Measurements from ENCODE around the gene KLHL33. TPM values are rescaled to one million over a fixed set of nuclear protein-coding genes. Genes with fewer than 3 reads are reported as not detected.

Gene KLHL33
- total and polyA plus RNA-seq, 4 donors: 0.03 to 0.51 (median 0.16) TPM

GRCh38 chr14:20415782-20416206, 20.2 kb downstream of the KLHL33 start:
- H3K27ac ChIP-seq (ENCODE audit: low read depth in 1 of 2, low read length in 1 of 2): no peak overlapping the region
- peak overlapping the region in 1 of 2 donors; percentile 28 for H3K9ac ChIP-seq (ENCODE audit: insufficient read depth in 1 of 2, low read length in 2 of 2)
- H3K27me3 ChIP-seq (ENCODE audit: control insufficient read depth in 3 of 3, insufficient read depth in 3 of 3, low read length in 2 of 3): no peaks in the 10 kb centered on the region
- TF ChIP-seq, protein P1, sequence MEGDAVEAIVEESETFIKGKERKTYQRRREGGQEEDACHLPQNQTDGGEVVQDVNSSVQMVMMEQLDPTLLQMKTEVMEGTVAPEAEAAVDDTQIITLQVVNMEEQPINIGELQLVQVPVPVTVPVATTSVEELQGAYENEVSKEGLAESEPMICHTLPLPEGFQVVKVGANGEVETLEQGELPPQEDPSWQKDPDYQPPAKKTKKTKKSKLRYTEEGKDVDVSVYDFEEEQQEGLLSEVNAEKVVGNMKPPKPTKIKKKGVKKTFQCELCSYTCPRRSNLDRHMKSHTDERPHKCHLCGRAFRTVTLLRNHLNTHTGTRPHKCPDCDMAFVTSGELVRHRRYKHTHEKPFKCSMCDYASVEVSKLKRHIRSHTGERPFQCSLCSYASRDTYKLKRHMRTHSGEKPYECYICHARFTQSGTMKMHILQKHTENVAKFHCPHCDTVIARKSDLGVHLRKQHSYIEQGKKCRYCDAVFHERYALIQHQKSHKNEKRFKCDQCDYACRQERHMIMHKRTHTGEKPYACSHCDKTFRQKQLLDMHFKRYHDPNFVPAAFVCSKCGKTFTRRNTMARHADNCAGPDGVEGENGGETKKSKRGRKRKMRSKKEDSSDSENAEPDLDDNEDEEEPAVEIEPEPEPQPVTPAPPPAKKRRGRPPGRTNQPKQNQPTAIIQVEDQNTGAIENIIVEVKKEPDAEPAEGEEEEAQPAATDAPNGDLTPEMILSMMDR (IDR thresholded peaks at IDR 0.05; ENCODE audit: control extremely low read depth, extremely low read depth): peak; percentile 41
- no peak for ATAC-seq (ENCODE audit: insufficient read depth, low FRiP score)
- H3K9me3 ChIP-seq (ENCODE audit: control insufficient read depth in 4 of 4, insufficient read depth in 3 of 4, low read length in 3 of 4): no peaks in the 10 kb centered on the region
- no peak overlapping the region for H3K4me3 ChIP-seq
- peaks cover 0 to 14% (median 5%) of the 10 kb centered on the region in 5 donors for H3K4me1 ChIP-seq (ENCODE audit: control insufficient read depth in 5 of 5, insufficient read depth in 5 of 5, low read length in 5 of 5)
- DNase-seq: peak in 2 of 3 donors; percentile 62 to 67
- WGBS, 2 donors: 33 to 38% methylated on average over 3 of the region's 3 CpGs
- no peaks in the 10 kb centered on the region for H3K36me3 ChIP-seq (ENCODE audit: control insufficient read depth in 4 of 4, insufficient read depth in 4 of 4, low read length in 4 of 4)

DNA sequence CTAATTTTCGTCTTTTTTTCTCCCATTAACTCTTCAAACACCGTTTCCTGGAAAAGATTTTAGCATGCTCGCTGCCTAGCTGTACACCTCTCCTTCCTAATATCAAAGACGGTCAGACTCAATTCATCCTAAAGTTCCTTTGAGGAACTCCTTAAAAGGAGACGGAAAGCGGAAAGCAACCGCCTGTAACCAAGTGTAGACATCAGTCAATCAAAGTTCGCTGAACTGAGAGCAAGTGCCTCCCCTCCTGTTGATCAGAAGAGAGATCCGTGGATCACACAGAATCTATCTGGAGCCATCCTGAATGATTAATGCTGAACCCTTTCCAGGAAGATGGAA, 22.3 kb downstream of the KLHL33 start:
- Histone ChIP-seq H3K27me3 (ENCODE audit: control insufficient read depth in 3 of 3, insufficient read depth in 3 of 3, low read length in 2 of 3) (no peaks in the 10 kb centered on the region), H3K4me3 (peak overlapping the region; percentile 55), H3K4me1 (ENCODE audit: control insufficient read depth in 5 of 5, insufficient read depth in 5 of 5, low read length in 5 of 5) (peaks cover 0 to 14% (median 5%) of the 10 kb centered on the region in 5 donors), H3K36me3 (ENCODE audit: control insufficient read depth in 4 of 4, insufficient read depth in 4 of 4, low read length in 4 of 4) (no peaks in the 10 kb centered on the region), H3K9me3 (ENCODE audit: control insufficient read depth in 4 of 4, insufficient read depth in 3 of 4, low read length in 3 of 4) (no peaks in the 10 kb centered on the region), H3K27ac (ENCODE audit: low read depth in 1 of 2, low read length in 1 of 2) (peak overlapping the region; percentile 91 to 95), H3K9ac (ENCODE audit: insufficient read depth in 1 of 2, low read length in 2 of 2) (peak overlapping the region in 1 of 2 donors; percentile 95)
- 1% methylated on average over 9 of the region's 9 CpGs for WGBS, 2 donors
- ATAC-seq (ENCODE audit: insufficient read depth, low FRiP score) (no peak), DNase-seq (no peak)
- TF ChIP-seq, protein P1 (IDR thresholded peaks at IDR 0.05; ENCODE audit: control extremely low read depth, extremely low read depth): no peak

DNA sequence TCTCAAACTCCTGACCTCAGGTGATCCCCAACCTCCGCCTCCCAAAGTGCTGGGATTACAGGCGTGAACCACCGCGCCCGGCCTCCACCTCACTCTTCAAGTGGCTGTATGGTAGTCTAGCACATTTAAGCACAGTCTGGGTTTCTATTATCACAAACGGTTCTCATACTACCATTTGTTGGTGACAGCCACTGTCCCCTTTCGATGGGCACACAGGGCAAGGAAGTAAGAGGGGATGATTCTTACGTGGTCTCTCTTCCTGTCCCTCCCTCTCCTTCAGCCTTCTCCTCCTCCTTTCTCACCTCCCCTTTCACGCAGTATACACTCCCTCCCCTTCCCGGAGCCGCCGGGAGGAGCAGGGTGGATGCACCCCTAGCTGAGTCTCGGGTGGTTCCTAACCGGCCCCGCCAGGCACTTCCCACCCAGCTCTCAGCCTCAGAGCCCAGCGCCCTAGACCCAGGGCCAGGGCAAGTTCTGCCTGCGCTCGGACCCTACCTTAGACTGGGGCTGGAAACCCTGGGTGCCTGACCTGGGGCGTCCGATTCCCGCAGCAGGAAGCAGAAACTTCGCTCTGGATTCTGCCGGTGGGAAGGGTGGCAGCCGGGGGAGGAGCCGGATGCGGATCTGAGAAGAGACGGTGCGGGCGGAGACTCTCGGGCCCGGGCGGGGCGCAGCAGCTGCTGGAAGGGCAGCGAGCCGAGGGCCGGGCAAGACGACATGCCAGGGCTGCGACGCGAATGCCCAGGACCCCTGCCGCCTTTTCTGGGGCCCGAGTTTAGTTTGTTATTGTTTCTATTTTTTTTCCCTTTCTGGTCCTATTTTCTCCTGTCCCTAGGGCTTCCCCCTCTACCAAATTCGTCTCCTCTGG, 22.9 kb downstream of the KLHL33 start, which contains the start of gene TEP1:
Gene TEP1, minus strand, starts transcription at position 626 of the 868 bp plus-strand sequence. CDS start 5,062 bp downstream, outside the sequence.
- 0% methylated on average over 41 to 43 of the region's 43 CpGs for WGBS, 2 donors
- H3K4me3 ChIP-seq: peak within 1 kb of the TSS; percentile 55
- peak; percentile 86 to 90 (median 87) for DNase-seq
- ATAC-seq (ENCODE audit: insufficient read depth, low FRiP score): peak; percentile 98
- peaks cover 0 to 2% (median 0%) of the 10 kb centered on the region in 4 donors for H3K36me3 ChIP-seq (ENCODE audit: control insufficient read depth in 4 of 4, insufficient read depth in 4 of 4, low read length in 4 of 4)
- no peaks in the 10 kb centered on the region for H3K9me3 ChIP-seq (ENCODE audit: control insufficient read depth in 4 of 4, insufficient read depth in 3 of 4, low read length in 3 of 4)
- H3K27me3 ChIP-seq (ENCODE audit: control insufficient read depth in 3 of 3, insufficient read depth in 3 of 3, low read length in 2 of 3): no peaks in the 10 kb centered on the region
- TF ChIP-seq, protein P1 (IDR thresholded peaks at IDR 0.05; ENCODE audit: control extremely low read depth, extremely low read depth): no peak
- H3K4me1 ChIP-seq (ENCODE audit: control insufficient read depth in 5 of 5, insufficient read depth in 5 of 5, low read length in 5 of 5): peaks cover 0 to 14% (median 5%) of the 10 kb centered on the region in 5 donors
- H3K27ac ChIP-seq (ENCODE audit: low read depth in 1 of 2, low read length in 1 of 2): peak within 1 kb of the TSS; percentile 91 to 95
- H3K9ac ChIP-seq (ENCODE audit: insufficient read depth in 1 of 2, low read length in 2 of 2): peak within 1 kb of the TSS; percentile 21 to 95

Measured in lung (tissue), 12 donors.